Lower leg skin (tissue), 3 donors: Measurements from ENCODE around the gene CYSLTR2.

Experiments
- POLR2A ChIP-seq, 2 donors: fragments of 450-650 bp; IDR thresholded peaks; one replicate each; pipeline ENCODE4 v1.6.1; 2016 to 2017; ENCODE audit warnings: antibody characterized with exemption in 2 of 2, mild to moderate bottlenecking in 1 of 2, moderate library complexity in 1 of 2
- TF ChIP-seq, protein P1 (sequence below), 3 donors: fragments of 450-650 bp; IDR thresholded peaks; one replicate each; pipeline ENCODE4 v1.5.1; 2016; ENCODE audit warnings: antibody characterized with exemption in 3 of 3, mild to moderate bottlenecking in 3 of 3, moderate library complexity in 2 of 3

DNA sequence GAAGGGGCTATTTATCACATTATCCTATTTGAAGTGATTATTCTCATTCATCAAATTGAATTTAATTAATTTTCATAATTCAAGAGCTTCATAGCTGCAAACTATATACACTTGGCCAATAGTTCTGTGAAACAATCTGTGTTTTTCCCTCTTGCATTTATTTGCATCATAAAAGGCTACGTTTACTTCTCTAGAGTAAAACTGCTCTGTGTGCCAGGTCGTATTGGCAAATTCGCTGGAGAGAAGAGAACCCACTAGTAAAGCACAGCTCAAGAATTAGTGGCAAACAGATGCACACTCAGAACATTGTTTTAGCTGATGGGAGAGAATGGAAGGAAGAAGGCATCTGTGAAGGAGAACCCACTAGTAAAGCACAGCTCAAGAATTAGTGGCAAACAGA is 81.8 kb downstream of the CYSLTR2 start:
- TF ChIP-seq, protein P1, sequence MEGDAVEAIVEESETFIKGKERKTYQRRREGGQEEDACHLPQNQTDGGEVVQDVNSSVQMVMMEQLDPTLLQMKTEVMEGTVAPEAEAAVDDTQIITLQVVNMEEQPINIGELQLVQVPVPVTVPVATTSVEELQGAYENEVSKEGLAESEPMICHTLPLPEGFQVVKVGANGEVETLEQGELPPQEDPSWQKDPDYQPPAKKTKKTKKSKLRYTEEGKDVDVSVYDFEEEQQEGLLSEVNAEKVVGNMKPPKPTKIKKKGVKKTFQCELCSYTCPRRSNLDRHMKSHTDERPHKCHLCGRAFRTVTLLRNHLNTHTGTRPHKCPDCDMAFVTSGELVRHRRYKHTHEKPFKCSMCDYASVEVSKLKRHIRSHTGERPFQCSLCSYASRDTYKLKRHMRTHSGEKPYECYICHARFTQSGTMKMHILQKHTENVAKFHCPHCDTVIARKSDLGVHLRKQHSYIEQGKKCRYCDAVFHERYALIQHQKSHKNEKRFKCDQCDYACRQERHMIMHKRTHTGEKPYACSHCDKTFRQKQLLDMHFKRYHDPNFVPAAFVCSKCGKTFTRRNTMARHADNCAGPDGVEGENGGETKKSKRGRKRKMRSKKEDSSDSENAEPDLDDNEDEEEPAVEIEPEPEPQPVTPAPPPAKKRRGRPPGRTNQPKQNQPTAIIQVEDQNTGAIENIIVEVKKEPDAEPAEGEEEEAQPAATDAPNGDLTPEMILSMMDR (IDR thresholded peaks at IDR 0.05), result no peak
- TF ChIP-seq POLR2A (IDR thresholded peaks at IDR 0.05), result no peak
